Measurements from ENCODE around the gene C19orf25.

C19orf25 gene

DNA sequence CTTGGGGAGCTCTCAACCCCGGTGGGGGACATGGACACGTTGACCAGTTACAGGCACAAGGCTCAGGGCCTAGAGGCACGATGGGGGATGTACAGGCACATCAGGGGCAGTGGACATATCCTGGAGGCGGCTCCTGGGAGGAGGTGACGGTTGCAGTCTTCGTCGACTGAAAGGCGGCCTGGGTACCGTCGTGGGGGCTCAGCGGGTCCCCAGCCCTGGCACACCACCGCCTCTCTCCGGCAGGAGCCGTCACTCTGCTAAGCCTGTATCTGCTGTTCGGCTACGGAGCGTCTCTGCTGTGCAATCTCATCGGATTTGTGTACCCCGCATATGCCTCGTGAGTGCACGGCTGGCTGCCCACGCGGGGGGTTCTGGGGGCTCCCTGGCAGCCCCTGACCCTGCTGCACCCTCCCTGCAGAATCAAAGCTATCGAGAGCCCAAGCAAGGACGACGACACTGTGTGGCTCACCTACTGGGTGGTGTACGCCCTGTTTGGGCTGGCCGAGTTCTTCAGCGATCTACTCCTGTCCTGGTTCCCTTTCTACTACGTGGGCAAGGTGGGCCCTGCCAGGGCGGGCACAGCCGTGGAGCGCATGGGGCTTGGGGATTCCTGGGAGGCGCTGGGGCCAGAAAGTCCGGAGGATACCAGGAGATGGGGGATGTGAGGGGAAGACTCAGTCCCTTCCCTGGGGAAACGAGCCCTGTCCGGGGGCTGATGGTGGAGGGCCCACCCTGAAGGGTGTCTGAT lies 16.2 kb upstream of the C19orf25 start:
- Mint-ChIP-seq H3K27me3 (peaks cover 42% of the 10 kb centered on the region), H3K4me3 (no peak overlapping the region), H3K27ac (no peak overlapping the region), H3K9me3 (no peaks in the 10 kb centered on the region), H3K36me3 (no peaks in the 10 kb centered on the region), H3K4me1 (peaks cover 10% of the 10 kb centered on the region)
- DNase-seq: no peak
- CTCF ChIA-PET: interaction anchor here (0.6 kb wide), 1 partner anchor 60 kb away, joined by 3 read pairs; no protein-coding TSS in a partner anchor

DNA sequence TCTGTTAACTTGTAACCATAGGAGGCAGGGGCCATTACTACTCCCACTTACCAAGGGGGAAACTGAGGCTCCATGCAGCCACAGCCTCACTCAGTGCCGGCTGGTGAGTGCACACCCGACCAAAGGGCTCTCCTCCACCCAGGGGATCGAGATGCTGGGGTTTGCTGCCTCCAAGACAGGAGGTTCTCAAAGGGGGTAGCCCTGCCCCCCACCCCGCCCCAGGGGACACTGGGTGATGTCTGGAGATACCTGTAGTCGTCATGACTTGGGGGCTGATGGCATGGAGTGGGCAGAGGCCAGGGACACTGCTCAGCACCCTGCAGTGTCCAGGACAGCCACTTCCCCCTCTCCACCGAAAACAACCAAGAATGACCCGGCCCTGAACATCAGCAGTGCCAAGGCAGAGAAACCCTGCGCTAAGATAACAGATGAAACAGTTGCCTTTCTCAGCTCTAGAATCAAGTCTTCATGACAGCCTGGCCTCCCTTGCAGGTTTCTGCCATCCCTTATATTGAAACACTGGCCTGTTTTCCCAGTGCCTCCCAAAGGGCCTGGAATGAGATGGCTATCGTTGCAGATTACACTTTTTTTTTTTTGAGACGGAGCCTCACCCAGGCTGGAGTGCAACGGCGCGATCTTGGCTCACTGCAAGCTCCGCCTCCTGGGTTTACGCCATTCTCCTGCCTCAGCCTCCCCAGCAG lies 15.2 kb upstream of the C19orf25 start:
- Mint-ChIP-seq H3K27me3 (peaks cover 42% of the 10 kb centered on the region), H3K27ac (no peak overlapping the region), H3K36me3 (no peaks in the 10 kb centered on the region), H3K4me3 (no peak overlapping the region), H3K4me1 (peaks cover 16% of the 10 kb centered on the region), H3K9me3 (no peaks in the 10 kb centered on the region)
- no peak for DNase-seq
- CTCF ChIA-PET: interaction anchor here (0.6 kb wide), 1 partner anchor 59 kb away, joined by 3 read pairs; no protein-coding TSS in a partner anchor

- H3K27me3 Mint-ChIP-seq: peaks cover 40% of the 10 kb centered on the region
- H3K36me3 Mint-ChIP-seq: no peaks in the 10 kb centered on the region
- DNase-seq: no peak
- H3K27ac Mint-ChIP-seq: no peak overlapping the region
- CTCF ChIA-PET: no interaction called here
- H3K4me1 Mint-ChIP-seq: peaks cover 18% of the 10 kb centered on the region
- no peaks in the 10 kb centered on the region for H3K9me3 Mint-ChIP-seq
- H3K4me3 Mint-ChIP-seq: no peak overlapping the region
Observed at GRCh38 chr19:1492474-1493006, 13.5 kb upstream of the C19orf25 start.

DNA sequence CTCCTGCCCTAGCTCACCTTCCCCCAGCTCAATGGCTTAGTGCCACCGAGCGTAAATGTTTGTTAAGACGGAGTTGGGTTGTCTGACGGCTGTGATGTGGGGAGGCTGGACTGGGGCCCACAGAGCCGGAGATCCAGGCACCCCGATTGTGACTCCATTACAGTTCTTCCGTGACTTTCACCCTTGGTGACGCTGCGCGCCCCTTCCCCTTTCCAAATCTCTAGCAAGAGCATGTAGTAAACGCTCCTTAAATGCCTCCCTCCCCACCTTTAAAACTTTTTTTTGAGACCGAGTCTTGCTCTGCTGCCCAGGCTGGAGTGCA lies 12.8 kb upstream of the C19orf25 start:
- no peaks in the 10 kb centered on the region for H3K9me3 Mint-ChIP-seq
- peaks cover 18% of the 10 kb centered on the region for H3K4me1 Mint-ChIP-seq
- no peak overlapping the region for H3K27ac Mint-ChIP-seq
- no peaks in the 10 kb centered on the region for H3K36me3 Mint-ChIP-seq
- DNase-seq: no peak
- peak overlapping the region; percentile 62 for H3K4me3 Mint-ChIP-seq
- H3K27me3 Mint-ChIP-seq: peaks cover 38% of the 10 kb centered on the region
- CTCF ChIA-PET: no interaction called here

DNA sequence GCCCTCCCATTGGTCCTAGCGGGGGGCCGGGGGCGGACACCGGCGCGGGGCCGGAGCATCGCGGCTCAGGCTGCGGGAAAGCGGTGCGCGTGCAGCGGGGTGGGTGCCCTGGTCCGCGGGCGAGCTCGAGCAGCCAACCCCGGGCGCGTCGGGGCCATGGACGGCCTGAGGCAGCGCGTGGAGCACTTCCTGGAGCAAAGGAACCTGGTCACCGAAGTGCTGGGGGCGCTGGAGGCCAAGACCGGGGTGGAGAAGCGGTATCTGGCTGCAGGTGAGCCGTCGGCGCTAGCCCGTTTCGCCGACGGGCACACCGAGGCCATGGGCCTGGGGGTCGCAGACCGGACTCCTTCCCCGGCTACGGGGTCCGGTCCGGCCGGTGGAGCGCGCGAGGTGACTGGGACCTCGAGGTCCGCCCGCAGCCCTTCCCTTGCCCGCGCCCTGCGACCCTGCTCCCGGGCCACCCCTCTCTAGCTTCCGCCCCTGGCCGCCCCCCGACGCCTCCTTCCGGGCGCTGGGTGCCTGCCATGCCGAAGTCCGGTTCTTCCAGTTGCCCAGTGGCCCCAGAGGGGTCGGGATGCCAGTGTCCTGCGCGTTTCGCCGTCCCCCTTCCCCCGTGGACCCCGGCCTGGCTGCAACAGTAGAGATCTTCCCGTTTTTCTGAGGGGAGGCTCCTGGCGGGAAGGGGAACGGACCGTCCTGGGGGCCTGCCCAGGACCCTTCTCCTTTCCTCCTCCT lies 12.3 kb upstream of the C19orf25 start, which contains the start of gene REEP6:
Gene REEP6 (plus strand): TSS at position 68 of the 735 bp plus-strand sequence. CDS start 89 bp downstream, at position 157.
- Mint-ChIP-seq H3K9me3 (no peaks in the 10 kb centered on the region), H3K27me3 (peaks cover 38% of the 10 kb centered on the region), H3K36me3 (no peaks in the 10 kb centered on the region), H3K4me1 (peaks cover 18% of the 10 kb centered on the region), H3K27ac (peak within 1 kb of the TSS; percentile 83), H3K4me3 (peak within 1 kb of the TSS; percentile 85)
- DNase-seq: no peak
- CTCF ChIA-PET: interaction anchor here (1.0 kb wide), 1 partner anchor 14 kb away, joined by 3 read pairs; no protein-coding TSS in a partner anchor

DNA sequence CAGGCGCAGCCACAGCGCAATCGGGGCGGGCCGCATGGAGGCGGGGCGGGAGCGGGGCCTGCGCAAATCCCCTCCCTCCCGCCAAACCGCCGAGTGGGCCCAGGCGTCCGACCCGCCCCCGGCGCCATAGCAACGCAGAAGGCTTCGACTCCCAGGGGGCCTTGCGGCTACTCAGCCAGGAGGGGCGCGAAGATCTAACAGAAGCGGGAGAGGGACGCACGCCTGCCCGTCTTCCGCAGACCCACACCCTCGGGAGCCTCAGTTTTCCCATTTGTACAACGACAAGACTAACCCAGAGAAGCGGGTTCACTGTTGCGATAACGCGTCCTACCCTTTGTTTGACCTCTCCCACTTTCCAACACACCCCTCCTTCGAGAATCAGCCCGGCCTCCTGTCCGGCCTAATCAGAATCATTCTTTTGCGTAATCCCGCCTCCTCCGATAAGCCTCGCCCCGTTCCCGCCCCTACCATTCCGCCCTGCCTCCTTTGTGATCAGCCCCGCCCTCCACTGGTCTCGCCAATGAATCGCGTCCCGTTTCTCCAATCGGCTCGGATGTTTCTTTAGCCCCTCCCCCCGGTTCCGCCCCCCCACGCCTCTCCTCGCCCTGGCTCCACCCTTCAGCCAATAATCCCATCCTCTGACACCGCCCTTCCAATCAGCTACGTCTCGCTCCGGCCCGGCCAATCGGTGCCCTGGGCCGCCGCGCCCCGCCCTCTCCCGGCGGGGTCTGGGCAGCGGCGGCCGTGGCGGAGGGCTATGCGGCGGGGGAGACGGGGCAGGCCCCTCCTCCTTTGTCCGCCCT lies 11.5 kb upstream of the C19orf25 start, which contains the start of gene PCSK4:
Gene PCSK4 (minus strand): TSS at position 40 of the 803 bp plus-strand sequence. CDS start 4 bp downstream, at position 36.
- Mint-ChIP-seq H3K4me1 (peaks cover 18% of the 10 kb centered on the region), H3K9me3 (no peaks in the 10 kb centered on the region), H3K27me3 (peaks cover 38% of the 10 kb centered on the region), H3K4me3 (peak within 1 kb of the TSS; percentile 85), H3K27ac (peak within 1 kb of the TSS; percentile 83), H3K36me3 (no peaks in the 10 kb centered on the region)
- CTCF ChIA-PET: interaction anchor here (1.0 kb wide), 1 partner anchor 15 kb away, joined by 3 read pairs; no protein-coding TSS in a partner anchor
- peak; percentile 98 for DNase-seq

- Mint-ChIP-seq H3K4me1 (peaks cover 18% of the 10 kb centered on the region), H3K9me3 (no peaks in the 10 kb centered on the region), H3K36me3 (no peaks in the 10 kb centered on the region), H3K27me3 (peaks cover 38% of the 10 kb centered on the region), H3K4me3 (peak overlapping the region; percentile 85), H3K27ac (peak overlapping the region; percentile 70)
- peak; percentile 34 for DNase-seq
- CTCF ChIA-PET: no interaction called here
Observed at GRCh38 chr19:1489463-1490310, 10.7 kb upstream of the C19orf25 start.

DNA sequence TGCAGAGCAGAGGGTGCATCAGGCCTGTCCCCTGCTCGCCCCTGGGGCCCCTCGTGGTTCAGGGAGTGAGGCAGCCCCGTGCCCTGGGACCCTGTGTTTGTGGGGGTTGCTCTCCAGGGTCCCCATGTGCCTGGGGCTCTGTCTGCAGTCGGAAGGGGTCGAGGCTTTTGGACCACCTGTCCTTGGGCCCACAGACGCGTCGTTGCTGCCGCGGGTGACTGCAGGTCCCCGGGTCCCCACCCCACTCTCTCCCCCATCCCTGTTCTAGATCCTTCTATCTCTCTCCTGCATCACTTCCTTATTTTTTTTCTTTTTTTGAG lies 9.2 kb upstream of the C19orf25 start:
- H3K36me3 Mint-ChIP-seq: no peaks in the 10 kb centered on the region
- peaks cover 30% of the 10 kb centered on the region for H3K27me3 Mint-ChIP-seq
- H3K4me3 Mint-ChIP-seq: no peak overlapping the region
- CTCF ChIA-PET: no interaction called here
- H3K27ac Mint-ChIP-seq: no peak overlapping the region
- peaks cover 18% of the 10 kb centered on the region for H3K4me1 Mint-ChIP-seq
- H3K9me3 Mint-ChIP-seq: no peaks in the 10 kb centered on the region
- DNase-seq: no peak

GRCh38 chr19:1487576-1488281 lies 8.7 kb upstream of the C19orf25 start:
- Mint-ChIP-seq H3K27ac (no peak overlapping the region), H3K9me3 (no peaks in the 10 kb centered on the region), H3K36me3 (no peaks in the 10 kb centered on the region), H3K4me3 (no peak overlapping the region), H3K27me3 (peaks cover 25% of the 10 kb centered on the region), H3K4me1 (peaks cover 18% of the 10 kb centered on the region)
- CTCF ChIA-PET: no interaction called here
- DNase-seq: no peak

GRCh38 chr19:1486720-1487575 lies 7.9 kb upstream of the C19orf25 start:
- Mint-ChIP-seq H3K4me1 (peaks cover 17% of the 10 kb centered on the region), H3K27ac (no peak overlapping the region), H3K9me3 (no peaks in the 10 kb centered on the region), H3K4me3 (no peak overlapping the region), H3K36me3 (no peaks in the 10 kb centered on the region), H3K27me3 (peaks cover 17% of the 10 kb centered on the region)
- DNase-seq: no peak
- CTCF ChIA-PET: no interaction called here

- Mint-ChIP-seq H3K9me3 (no peaks in the 10 kb centered on the region), H3K4me3 (no peak overlapping the region), H3K4me1 (peaks cover 12% of the 10 kb centered on the region), H3K27ac (no peak overlapping the region), H3K27me3 (peaks cover 14% of the 10 kb centered on the region), H3K36me3 (peaks cover 1% of the 10 kb centered on the region)
- CTCF ChIA-PET: no interaction called here
- DNase-seq: no peak
Observed at GRCh38 chr19:1483979-1484428, 5.0 kb upstream of the C19orf25 start.
